ENCODE measurements around the gene WNT1.

GRCh38 chr12:48985475-48985897 lies 7.4 kb downstream of the WNT1 start:
- TF ChIP-seq CTCF (IDR thresholded peaks at IDR 0.05) (no peak), POLR2A (IDR thresholded peaks at IDR 0.05) (no peak)
